Right lobe of liver (tissue), 4 donors: ENCODE data around the gene MOCS2.

ENCODE experiments used
- CTCF ChIP-seq, 4 donors: fragments of 200-600 bp in 3 of 4; fragments of 450-650 bp in 1 of 4; IDR thresholded peaks; one replicate each; pipeline versions ENCODE4 v1.5.1 to v1.8.0; 2016 to 2022; ENCODE audit warnings: antibody characterized with exemption in 4 of 4, mild to moderate bottlenecking in 2 of 4
- POLR2A ChIP-seq: fragments of 450-650 bp; IDR thresholded peaks from one replicate; pipeline ENCODE4 v1.6.1; 2017; ENCODE audit warnings: antibody characterized with exemption, mild to moderate bottlenecking
- donor health status: DM: no; HTN: no; CAD: no.
- donor health status: DM: no; HTN: no; CAD: no.
- donor health status: DM: no; HTN: yes; CAD: no.

- TF ChIP-seq CTCF (IDR thresholded peaks at IDR 0.05) (no peak), POLR2A (no peak)
Observed at GRCh38 chr5:53130266-53130665, 20.7 kb upstream of the MOCS2 start.
